Lung (tissue), 12 donors: ENCODE data around the gene HSPA1B. TPM values are rescaled to one million over a fixed set of nuclear protein-coding genes. Genes with fewer than 3 reads are reported as not detected.
"Not testable (repeated sequence)": the region's sequence is repeated elsewhere in the genome, so short reads cannot be mapped to it uniquely, and the experiment has no call there.

Source experiments
- ATAC-seq: fragments of 200-7000 bp; cut with Tn5 transposase; one replicate; pipeline ENCODE4 v1.9.1; 2020; ENCODE audit warnings: moderate number of reproducible peaks; ENCODE audit not compliant: insufficient read depth, low FRiP score
- DNase-seq, 3 donors: peaks; one replicate each; pipeline ENCODE4 v3.0.0-alpha.2; 2013 to 2017
- H3K27ac ChIP-seq, 2 donors: one replicate each; pipeline ENCODE4 v1.5.1; 2013; ENCODE audit warnings: mild to moderate bottlenecking in 2 of 2, moderate library complexity in 2 of 2, control low read depth in 1 of 2, inconsistent platforms in 1 of 2, low read depth in 1 of 2, low read length in 1 of 2
- H3K27me3 ChIP-seq, 3 donors: one replicate each; pipeline ENCODE4 v1.5.1; 2013; ENCODE audit warnings: low read length in 2 of 3; ENCODE audit not compliant: control insufficient read depth in 3 of 3, insufficient read depth in 3 of 3
- H3K36me3 ChIP-seq, 4 donors: one replicate each; pipeline ENCODE4 v1.5.1; 2013; ENCODE audit warnings: low read length in 4 of 4, mild to moderate bottlenecking in 1 of 4, moderate library complexity in 1 of 4; ENCODE audit not compliant: control insufficient read depth in 4 of 4, insufficient read depth in 4 of 4
- H3K4me1 ChIP-seq, 5 donors: one replicate each; pipeline ENCODE4 v1.5.1; 2013; ENCODE audit warnings: low read length in 5 of 5, mild to moderate bottlenecking in 2 of 5, moderate library complexity in 1 of 5; ENCODE audit not compliant: control insufficient read depth in 5 of 5, insufficient read depth in 5 of 5
- H3K4me3 ChIP-seq: one replicate; pipeline ENCODE4 v1.5.1; 2013; ENCODE audit warnings: mild to moderate bottlenecking, control low read depth, moderate library complexity
- H3K9ac ChIP-seq, 2 donors: one replicate each; pipeline ENCODE4 v1.5.1; 2013; ENCODE audit warnings: low read length in 2 of 2, control low read depth in 1 of 2; ENCODE audit not compliant: insufficient read depth in 1 of 2
- H3K9me3 ChIP-seq, 4 donors: one replicate each; pipeline ENCODE4 v1.5.1; 2013; ENCODE audit warnings: low read length in 3 of 4, mild to moderate bottlenecking in 1 of 4, moderate library complexity in 1 of 4; ENCODE audit not compliant: control insufficient read depth in 4 of 4, insufficient read depth in 3 of 4
- CTCF ChIP-seq: IDR thresholded peaks from 2 replicates; pipeline ENCODE4 v1.5.1; 2012; ENCODE audit warnings: mild to moderate bottlenecking; ENCODE audit errors: control extremely low read depth, extremely low read depth
- WGBS, 2 donors: extraction: QIAGEN DNeasy Blood & Tissue Kit; methylation state at CpG; one replicate each; pipeline ENCODE4 v1.1.7; 2013; 5-methylcytosine and 5-hydroxymethylcytosine counted together
- polyA plus RNA-seq, 2 donors: library from polyadenylated mRNA; stranded (reverse); fragments of 200-250 nt; gene quantifications; one replicate each; pipeline ENCODE4 v1.2.1, GENCODE V29; 2013
- total RNA-seq, 2 donors: library from RNA; depleted of rRNA in 1 of 2; stranded (reverse); fragments of >200 nt in 1 of 2; gene quantifications; one replicate each; pipeline ENCODE4 v1.2.1, GENCODE V29; 2014 to 2021
- donor health status: control.
- donor health status: control.
- donor health status: Bipolar disorder and iron deficiency.
- donor health status: healthy.
- donor health status: DM: yes; HTN: yes; CAD: no.

Gene HSPA1B
- total and polyA plus RNA-seq, 4 donors, result 33.2 to 1,377 (median 99.4) TPM

- H3K27me3 ChIP-seq, result no peaks in the 10 kb centered on the region
- DNase-seq (no peak), ATAC-seq (no peak)
- 46 to 52% methylated on average over 17 of the region's 17 CpGs for WGBS, 2 donors
- H3K36me3 ChIP-seq, result peaks cover 6 to 31% (median 11%) of the 10 kb centered on the region in 4 donors
- H3K9me3 ChIP-seq, result no peaks in the 10 kb centered on the region
- peak overlapping the region in 1 of 2 donors; percentile 86 for H3K27ac ChIP-seq
- H3K4me1 ChIP-seq, result peaks cover 0 to 17% (median 5%) of the 10 kb centered on the region in 5 donors
- H3K9ac ChIP-seq, result peak overlapping the region; percentile 52 to 84
- TF ChIP-seq CTCF, result no peak
- H3K4me3 ChIP-seq, result peak overlapping the region; percentile 69
These were observed 34.4 kb downstream of the HSPA1B start for GRCh38 chr6:31861919-31862343.

DNA sequence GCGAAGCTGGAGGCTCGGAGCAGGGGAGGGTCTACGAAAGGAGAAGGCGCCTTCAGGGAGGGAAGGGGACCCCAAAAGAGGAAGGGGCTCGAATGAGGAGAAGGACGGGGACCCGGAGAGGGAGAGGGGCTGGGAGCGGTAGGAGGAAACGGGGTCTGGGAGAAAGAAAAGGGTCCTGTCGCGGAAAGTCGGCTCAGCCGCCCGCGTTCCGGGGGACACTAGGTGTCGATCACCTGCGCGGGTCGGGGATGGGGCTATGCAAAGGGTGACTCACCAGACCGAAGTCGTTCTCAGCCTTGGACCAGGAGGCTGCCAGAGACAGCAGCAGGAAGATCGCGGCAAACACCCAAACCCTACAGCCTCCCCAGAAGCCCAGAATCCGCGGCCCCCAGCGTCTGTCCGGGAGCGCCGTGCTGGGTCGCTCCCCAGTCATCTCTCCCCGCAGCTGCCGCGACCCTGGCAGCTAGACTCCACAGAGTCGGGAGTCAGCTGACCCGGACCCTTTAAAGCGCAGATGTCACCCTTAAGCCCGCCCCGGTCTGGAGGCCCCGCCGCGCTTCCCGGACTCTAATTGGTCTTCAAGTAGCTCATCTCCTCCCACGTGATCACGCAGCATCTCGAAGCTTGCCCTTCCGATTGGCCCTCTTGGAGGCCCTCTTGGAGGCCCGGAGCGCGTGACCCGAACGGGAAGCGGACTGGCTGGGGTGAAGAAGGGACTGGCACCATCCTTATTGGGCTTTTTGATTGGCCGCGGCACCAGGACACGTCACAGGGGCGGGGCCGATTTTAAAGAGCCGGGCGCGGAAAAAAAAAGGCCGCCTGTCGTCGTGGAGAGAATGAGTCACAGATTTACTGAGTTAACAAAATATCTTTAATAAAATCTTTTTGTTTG is 35.1 kb downstream of the HSPA1B start, which contains the start of gene NEU1:
TSS of gene NEU1 (minus strand) at position 478 of the 892 bp plus-strand sequence. CDS start at position 433, 45 bp downstream.
- H3K4me3 ChIP-seq, result peak within 1 kb of the TSS; percentile 69
- peak within 1 kb of the TSS; percentile 81 to 86 for H3K27ac ChIP-seq
- no peaks in the 10 kb centered on the region for H3K27me3 ChIP-seq
- peak; percentile 97 for ATAC-seq
- peak; percentile 100 for DNase-seq
- H3K4me1 ChIP-seq, result peaks cover 0 to 17% (median 5%) of the 10 kb centered on the region in 5 donors
- TF ChIP-seq CTCF, result no peak
- peaks cover under 1 to 25% (median 7%) of the 10 kb centered on the region in 4 donors for H3K36me3 ChIP-seq
- peak within 1 kb of the TSS; percentile 52 to 84 for H3K9ac ChIP-seq
- WGBS, 2 donors, result 1% methylated on average over 62 to 64 of the region's 64 CpGs
- H3K9me3 ChIP-seq, result no peaks in the 10 kb centered on the region

- peaks cover 0 to 13% (median 7%) of the 10 kb centered on the region in 4 donors for H3K36me3 ChIP-seq
- peak overlapping the region in 1 of 2 donors; percentile 73 for H3K27ac ChIP-seq
- not testable (repeated sequence) for ATAC-seq, H3K4me3 ChIP-seq, H3K9me3 ChIP-seq, DNase-seq, H3K27me3 ChIP-seq, H3K9ac ChIP-seq
- H3K4me1 ChIP-seq, result peaks cover 0 to 17% (median 5%) of the 10 kb centered on the region in 5 donors
- 9 to 11% methylated on average over 16 of the region's 16 CpGs for WGBS, 2 donors
These were observed 36.6 kb downstream of the HSPA1B start for GRCh38 chr6:31864123-31864562.

- Histone ChIP-seq H3K4me3 (no peak overlapping the region), H3K36me3 (peaks cover 0 to 6% (median 3%) of the 10 kb centered on the region in 4 donors), H3K4me1 (peaks cover 0 to 17% (median 5%) of the 10 kb centered on the region in 5 donors), H3K9ac (no peak overlapping the region), H3K27me3 (no peaks in the 10 kb centered on the region), H3K9me3 (no peaks in the 10 kb centered on the region), H3K27ac (no peak overlapping the region)
- DNase-seq (no peak), ATAC-seq (no peak)
- TF ChIP-seq CTCF, result no peak
- 89 to 96% methylated on average over 8 of the region's 8 CpGs for WGBS, 2 donors
These were observed 37.3 kb downstream of the HSPA1B start for GRCh38 chr6:31864818-31865204.
